HL-60 (cell line): ENCODE measurements around the gene ASCC3.

Experiments
- CTCF ChIP-seq: IDR thresholded peaks from one replicate; pipeline ENCODE4 v1.5.1; 2011; ENCODE audit warnings: low read length, control low read depth, inconsistent platforms; ENCODE audit not compliant: insufficient read depth
- GABPA ChIP-seq: IDR thresholded peaks from 2 replicates; pipeline ENCODE4 v1.6.1; 2012; ENCODE audit warnings: low read depth
- POLR2AphosphoS5 ChIP-seq: IDR thresholded peaks from 2 replicates; pipeline ENCODE4 v1.6.1; 2012; ENCODE audit warnings: low read depth
- SPI1 ChIP-seq: IDR thresholded peaks from 2 replicates; pipeline ENCODE4 v1.6.1; 2012; ENCODE audit warnings: low read depth, mild to moderate bottlenecking, borderline replicate concordance
- TF ChIP-seq, protein P1 (sequence below): IDR thresholded peaks from 2 replicates; pipeline ENCODE4 v1.6.1; 2012; ENCODE audit warnings: low read depth; ENCODE audit not compliant: insufficient replicate concordance

DNA sequence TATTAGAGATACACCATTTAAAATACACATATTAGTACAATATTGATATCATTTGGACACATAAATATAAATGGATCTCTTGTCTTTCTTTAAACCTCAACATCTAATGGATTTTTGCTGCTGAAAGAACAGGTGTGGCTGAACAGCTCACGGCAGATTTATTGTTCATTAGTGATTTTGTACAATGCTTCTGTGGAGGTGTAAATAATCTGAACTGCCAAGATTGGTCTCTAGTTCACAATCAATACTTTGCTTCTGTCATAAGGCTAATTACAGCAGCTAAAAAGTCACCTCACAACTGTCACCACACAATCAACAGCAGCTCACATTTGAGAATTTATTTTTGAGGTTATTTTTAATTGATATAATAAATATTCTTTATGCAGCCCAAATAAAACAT is 254.4 kb downstream of the ASCC3 start:
- TF ChIP-seq, protein P1, sequence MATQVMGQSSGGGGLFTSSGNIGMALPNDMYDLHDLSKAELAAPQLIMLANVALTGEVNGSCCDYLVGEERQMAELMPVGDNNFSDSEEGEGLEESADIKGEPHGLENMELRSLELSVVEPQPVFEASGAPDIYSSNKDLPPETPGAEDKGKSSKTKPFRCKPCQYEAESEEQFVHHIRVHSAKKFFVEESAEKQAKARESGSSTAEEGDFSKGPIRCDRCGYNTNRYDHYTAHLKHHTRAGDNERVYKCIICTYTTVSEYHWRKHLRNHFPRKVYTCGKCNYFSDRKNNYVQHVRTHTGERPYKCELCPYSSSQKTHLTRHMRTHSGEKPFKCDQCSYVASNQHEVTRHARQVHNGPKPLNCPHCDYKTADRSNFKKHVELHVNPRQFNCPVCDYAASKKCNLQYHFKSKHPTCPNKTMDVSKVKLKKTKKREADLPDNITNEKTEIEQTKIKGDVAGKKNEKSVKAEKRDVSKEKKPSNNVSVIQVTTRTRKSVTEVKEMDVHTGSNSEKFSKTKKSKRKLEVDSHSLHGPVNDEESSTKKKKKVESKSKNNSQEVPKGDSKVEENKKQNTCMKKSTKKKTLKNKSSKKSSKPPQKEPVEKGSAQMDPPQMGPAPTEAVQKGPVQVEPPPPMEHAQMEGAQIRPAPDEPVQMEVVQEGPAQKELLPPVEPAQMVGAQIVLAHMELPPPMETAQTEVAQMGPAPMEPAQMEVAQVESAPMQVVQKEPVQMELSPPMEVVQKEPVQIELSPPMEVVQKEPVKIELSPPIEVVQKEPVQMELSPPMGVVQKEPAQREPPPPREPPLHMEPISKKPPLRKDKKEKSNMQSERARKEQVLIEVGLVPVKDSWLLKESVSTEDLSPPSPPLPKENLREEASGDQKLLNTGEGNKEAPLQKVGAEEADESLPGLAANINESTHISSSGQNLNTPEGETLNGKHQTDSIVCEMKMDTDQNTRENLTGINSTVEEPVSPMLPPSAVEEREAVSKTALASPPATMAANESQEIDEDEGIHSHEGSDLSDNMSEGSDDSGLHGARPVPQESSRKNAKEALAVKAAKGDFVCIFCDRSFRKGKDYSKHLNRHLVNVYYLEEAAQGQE: no peak
- no peak for TF ChIP-seq CTCF
- TF ChIP-seq SPI1: no peak
- TF ChIP-seq POLR2AphosphoS5: no peak
- no peak for TF ChIP-seq GABPA
